T-helper 22 cell (primary cell): ENCODE data around the gene LEF1.

Experiments used
- DNase-seq: peaks from one replicate; pipeline ENCODE4 v3.0.0-alpha.2; 2020; ENCODE audit warnings: low read depth

The LEF1 gene

GRCh38 chr4:107997794-107998193, 170.9 kb downstream of the LEF1 start:
- no peak for DNase-seq
